GM12875 (cell line): ENCODE data around the gene PYGO1.

ENCODE experiments used
- H3K4me3 ChIP-seq: one replicate; pipeline ENCODE4 v1.5.1; 2011; ENCODE audit warnings: low read depth, low read length, control low read depth
- TF ChIP-seq, protein P1 (sequence below): IDR thresholded peaks from 2 replicates; pipeline ENCODE4 v1.5.1; 2011; ENCODE audit warnings: low read depth, mild to moderate bottlenecking, control low read depth, inconsistent platforms, low read length, moderate library complexity, borderline replicate concordance; ENCODE audit not compliant: insufficient read depth

PYGO1 gene

DNA sequence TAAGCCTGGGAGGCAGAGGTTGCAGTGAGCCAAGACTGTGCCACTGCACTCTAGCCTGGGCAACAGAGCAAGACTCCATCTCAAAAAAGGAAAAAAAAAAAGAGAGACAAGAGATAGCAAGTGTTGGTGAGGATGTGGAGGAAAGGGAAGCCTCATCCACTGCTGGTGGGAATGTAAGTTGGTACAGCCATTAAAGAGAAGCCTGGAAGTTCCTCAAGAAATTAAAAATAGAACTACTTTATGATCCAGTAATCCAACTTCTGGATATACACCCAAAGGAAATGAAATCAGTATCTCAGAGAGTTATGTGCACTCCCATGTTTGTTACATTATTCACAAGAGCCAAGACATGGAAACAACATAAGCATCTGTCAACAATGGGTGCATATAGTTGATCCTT, 14.9 kb downstream of the PYGO1 start:
- no peak overlapping the region for H3K4me3 ChIP-seq
- TF ChIP-seq, protein P1, sequence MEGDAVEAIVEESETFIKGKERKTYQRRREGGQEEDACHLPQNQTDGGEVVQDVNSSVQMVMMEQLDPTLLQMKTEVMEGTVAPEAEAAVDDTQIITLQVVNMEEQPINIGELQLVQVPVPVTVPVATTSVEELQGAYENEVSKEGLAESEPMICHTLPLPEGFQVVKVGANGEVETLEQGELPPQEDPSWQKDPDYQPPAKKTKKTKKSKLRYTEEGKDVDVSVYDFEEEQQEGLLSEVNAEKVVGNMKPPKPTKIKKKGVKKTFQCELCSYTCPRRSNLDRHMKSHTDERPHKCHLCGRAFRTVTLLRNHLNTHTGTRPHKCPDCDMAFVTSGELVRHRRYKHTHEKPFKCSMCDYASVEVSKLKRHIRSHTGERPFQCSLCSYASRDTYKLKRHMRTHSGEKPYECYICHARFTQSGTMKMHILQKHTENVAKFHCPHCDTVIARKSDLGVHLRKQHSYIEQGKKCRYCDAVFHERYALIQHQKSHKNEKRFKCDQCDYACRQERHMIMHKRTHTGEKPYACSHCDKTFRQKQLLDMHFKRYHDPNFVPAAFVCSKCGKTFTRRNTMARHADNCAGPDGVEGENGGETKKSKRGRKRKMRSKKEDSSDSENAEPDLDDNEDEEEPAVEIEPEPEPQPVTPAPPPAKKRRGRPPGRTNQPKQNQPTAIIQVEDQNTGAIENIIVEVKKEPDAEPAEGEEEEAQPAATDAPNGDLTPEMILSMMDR = no peak

DNA sequence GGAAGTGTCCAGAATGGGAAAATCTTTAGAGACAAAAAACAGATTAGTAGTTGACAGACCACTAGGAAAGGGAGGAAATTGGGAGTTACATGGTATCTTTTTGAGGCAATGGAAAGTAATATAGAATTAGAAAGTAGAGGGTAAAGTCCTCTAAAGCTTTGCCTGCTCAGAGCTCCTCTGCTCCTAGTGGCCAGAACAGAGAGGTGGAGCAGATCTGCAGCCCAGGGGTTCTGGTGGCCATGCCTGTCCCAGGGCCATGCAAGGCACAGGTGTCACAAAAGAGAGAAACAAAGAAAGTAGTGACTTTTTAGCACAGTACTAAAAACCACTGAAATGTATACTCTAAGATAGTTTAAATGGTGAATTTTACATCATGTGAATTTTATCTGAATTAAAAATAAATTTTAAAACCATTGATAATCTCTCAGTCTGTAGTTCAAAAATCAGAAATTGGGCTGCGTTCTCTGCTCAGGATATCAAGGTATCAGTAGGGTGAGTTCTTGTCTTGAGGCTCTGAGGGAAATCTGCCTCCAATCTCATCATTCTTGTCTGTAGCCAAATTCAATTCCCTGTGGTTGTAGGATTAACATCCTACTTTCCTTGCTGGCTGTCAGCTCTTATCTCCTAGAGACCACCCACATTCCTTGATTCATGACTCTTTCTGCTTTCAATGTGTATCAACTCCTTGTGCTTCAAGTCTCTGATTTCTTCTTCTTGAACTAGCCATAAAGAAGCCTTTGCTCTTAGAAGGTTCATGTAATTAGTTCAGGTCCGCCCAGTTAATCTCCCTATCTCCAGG, 23.6 kb downstream of the PYGO1 start:
- TF ChIP-seq, protein P1 = no peak
- no peak overlapping the region for H3K4me3 ChIP-seq

DNA sequence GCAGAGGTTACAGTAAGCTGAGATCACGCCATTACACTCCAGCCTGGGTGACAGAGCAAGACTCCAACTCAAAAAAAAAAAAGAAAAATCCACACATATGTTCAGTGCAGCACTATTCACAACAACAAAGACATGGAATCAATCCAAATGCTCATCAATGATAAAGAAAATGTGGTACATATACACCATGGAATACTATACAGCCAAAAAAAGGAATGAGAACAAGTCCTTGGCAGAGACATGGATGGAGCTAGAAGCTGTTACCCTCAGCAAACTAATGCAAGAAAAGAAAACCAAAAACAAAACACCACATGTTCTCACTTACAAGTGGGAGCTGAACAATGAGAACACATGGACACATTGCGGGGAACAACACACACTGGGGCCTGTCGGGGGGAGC, 25.5 kb downstream of the PYGO1 start:
- H3K4me3 ChIP-seq = no peak overlapping the region
- TF ChIP-seq, protein P1 = no peak

DNA sequence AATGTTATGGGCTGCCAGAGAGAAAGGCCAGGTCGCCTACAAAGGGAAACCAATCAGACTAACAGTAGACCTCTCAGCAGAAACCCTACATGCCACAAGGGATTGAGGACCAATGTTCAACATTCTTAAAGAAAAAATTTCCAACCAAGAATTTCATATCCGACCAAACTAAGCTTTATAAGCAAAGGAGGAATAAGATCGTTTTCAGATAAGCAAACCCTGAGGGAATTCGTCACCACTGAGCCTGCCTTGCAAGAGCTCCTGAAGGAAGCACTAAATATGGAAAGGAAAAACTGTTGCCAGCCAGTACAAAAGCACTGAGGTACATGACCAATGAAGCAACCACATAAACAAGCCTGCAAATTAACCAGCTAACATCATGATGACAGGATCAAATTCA, 33.1 kb downstream of the PYGO1 start:
- H3K4me3 ChIP-seq = no peak overlapping the region
- TF ChIP-seq, protein P1 = no peak

DNA sequence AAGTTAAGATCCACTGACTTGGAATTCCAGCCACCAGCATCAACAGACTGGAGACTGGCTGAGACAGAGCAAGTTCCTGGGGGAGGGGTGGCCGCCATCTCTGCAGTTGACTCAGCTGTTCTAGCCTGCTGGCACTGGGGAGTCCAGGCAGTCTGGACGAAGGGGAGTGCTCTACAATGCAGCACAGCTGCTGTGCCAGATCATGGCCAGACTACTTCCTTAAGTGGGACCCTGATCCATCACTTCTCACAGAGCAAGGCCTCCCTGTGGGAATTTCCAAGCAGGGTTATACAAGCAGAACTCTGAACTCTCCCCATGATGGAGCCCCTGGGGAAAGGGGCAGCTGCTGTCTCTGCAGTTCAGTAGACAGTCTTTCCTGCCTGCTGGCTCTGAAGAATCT, 35.2 kb downstream of the PYGO1 start:
- TF ChIP-seq, protein P1 = no peak

DNA sequence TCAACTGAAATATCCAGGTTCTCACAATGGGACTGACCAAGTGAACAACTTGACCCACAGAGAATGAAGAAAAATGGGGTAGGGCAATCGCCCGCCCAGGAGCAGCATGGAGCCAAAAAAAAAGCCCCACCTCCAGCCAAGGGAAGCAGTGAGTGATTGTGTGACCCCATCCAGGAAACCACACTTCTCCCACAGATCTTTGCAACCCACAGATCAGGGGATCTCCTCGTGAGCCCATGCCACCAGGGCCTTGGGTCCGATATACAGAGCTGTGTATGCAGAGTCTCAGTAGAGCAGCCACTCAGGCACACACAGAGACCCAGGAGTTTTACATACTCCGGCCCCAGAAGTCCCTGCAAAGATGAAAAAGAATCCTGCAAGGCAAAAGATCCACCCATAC, 35.7 kb downstream of the PYGO1 start:
- no peak overlapping the region for H3K4me3 ChIP-seq
- TF ChIP-seq, protein P1 = no peak

More for the DNA sequence above, 35.2 kb downstream of the PYGO1 start:
- H3K4me3 ChIP-seq = no peak overlapping the region

DNA sequence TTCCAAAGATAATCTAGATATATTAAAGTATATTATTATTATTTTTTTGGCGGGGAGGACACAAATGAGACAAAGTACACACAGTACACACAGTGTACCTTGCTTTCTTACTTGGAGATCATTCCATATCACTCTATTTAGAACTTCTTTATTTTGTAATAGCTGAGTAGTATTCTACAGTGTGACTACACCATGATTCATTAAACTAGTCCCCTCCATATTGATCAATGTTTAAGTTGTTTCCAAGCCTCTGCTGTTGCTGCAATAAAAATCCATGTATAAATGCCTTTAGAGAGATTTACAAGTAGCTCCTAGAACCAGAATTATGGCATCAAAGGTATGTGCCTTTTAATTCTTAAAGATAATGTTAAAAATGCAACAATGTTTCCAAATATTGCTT, 38.8 kb downstream of the PYGO1 start:
- TF ChIP-seq, protein P1 = no peak
- no peak overlapping the region for H3K4me3 ChIP-seq
